ENCODE data around the gene HAND2. TPM values are rescaled to one million over a fixed set of nuclear protein-coding genes. Genes with fewer than 3 reads are reported as not detected.

Gene HAND2
- total and polyA plus RNA-seq, 4 experiments from 2014 or later: not detected

GRCh38 chr4:173545440-173545839 is 15.4 kb upstream of the HAND2 start:
- Mint-ChIP-seq H3K27ac (no peak overlapping the region), H3K9me3 (peaks cover 0 to 2% (median 0%) of the 10 kb centered on the region in 8 donors), H3K27me3 (peaks cover 35 to 40% of the 10 kb centered on the region in 2 donors), H3K4me1 (no peaks in the 10 kb centered on the region), H3K4me3 (no peak overlapping the region), H3K36me3 (no peaks in the 10 kb centered on the region)
- H3K9me3 ChIP-seq (ENCODE audit: control insufficient read depth in 1 of 2, low read length in 2 of 2): no peaks in the 10 kb centered on the region
- no peak for DNase-seq
- ChIA-PET POLR2A (ENCODE audit: partially characterized antibody) (no interaction called here), CTCF (ENCODE audit: partially characterized antibody) (no interaction called here)
- no peak overlapping the region for H3K27ac ChIP-seq (ENCODE audit: low read depth, low read length)
- H3K27me3 ChIP-seq (ENCODE audit: insufficient read depth, low read length): peaks cover 4% of the 10 kb centered on the region
- no peaks in the 10 kb centered on the region for H3K4me1 ChIP-seq (ENCODE audit: insufficient read depth, low read length)
- no peak overlapping the region for H3K4me3 ChIP-seq (ENCODE audit: low read length in 2 of 2)
- H3K36me3 ChIP-seq (ENCODE audit: insufficient read depth, low read length): no peaks in the 10 kb centered on the region
- intact Hi-C loops (cut with micrococcal nuclease): no loop called here

GRCh38 chr4:173543266-173543665 is 13.2 kb upstream of the HAND2 start:
- H3K27me3 Mint-ChIP-seq: peaks cover 47 to 57% of the 10 kb centered on the region in 2 donors
- peaks cover 9% of the 10 kb centered on the region for H3K4me1 ChIP-seq (ENCODE audit: insufficient read depth, low read length)
- intact Hi-C loops (cut with micrococcal nuclease): no loop called here
- no peak for DNase-seq
- H3K36me3 ChIP-seq (ENCODE audit: insufficient read depth, low read length): no peaks in the 10 kb centered on the region
- POLR2A ChIA-PET (ENCODE audit: partially characterized antibody): no interaction called here
- no peak overlapping the region for H3K4me3 ChIP-seq (ENCODE audit: low read length in 2 of 2)
- peaks cover 23% of the 10 kb centered on the region for H3K27me3 ChIP-seq (ENCODE audit: insufficient read depth, low read length)
- CTCF ChIA-PET (ENCODE audit: partially characterized antibody): no interaction called here
- no peaks in the 10 kb centered on the region for H3K36me3 Mint-ChIP-seq
- H3K4me3 Mint-ChIP-seq: no peak overlapping the region
- H3K9me3 ChIP-seq (ENCODE audit: control insufficient read depth in 1 of 2, low read length in 2 of 2): no peaks in the 10 kb centered on the region
- H3K4me1 Mint-ChIP-seq: peaks cover 5 to 14% (median 8%) of the 10 kb centered on the region in 4 donors
- H3K27ac Mint-ChIP-seq: no peak overlapping the region
- H3K27ac ChIP-seq (ENCODE audit: low read depth, low read length): no peak overlapping the region
- peaks cover 0 to 6% (median under 1%) of the 10 kb centered on the region in 8 donors for H3K9me3 Mint-ChIP-seq

- ChIA-PET POLR2A (ENCODE audit: partially characterized antibody) (no interaction called here), CTCF (ENCODE audit: partially characterized antibody) (no interaction called here)
- no peak overlapping the region for H3K4me3 Mint-ChIP-seq
- Histone ChIP-seq H3K4me3 (ENCODE audit: low read length in 2 of 2) (no peak overlapping the region), H3K27me3 (ENCODE audit: insufficient read depth, low read length) (peaks cover 54% of the 10 kb centered on the region), H3K36me3 (ENCODE audit: insufficient read depth, low read length) (no peaks in the 10 kb centered on the region), H3K27ac (ENCODE audit: low read depth, low read length) (no peak overlapping the region), H3K9me3 (ENCODE audit: control insufficient read depth in 1 of 2, low read length in 2 of 2) (no peaks in the 10 kb centered on the region), H3K4me1 (ENCODE audit: insufficient read depth, low read length) (peaks cover 17% of the 10 kb centered on the region)
- DNase-seq: no peak
- H3K27ac Mint-ChIP-seq: no peak overlapping the region
- peaks cover 5 to 21% (median 9%) of the 10 kb centered on the region in 4 donors for H3K4me1 Mint-ChIP-seq
- peaks cover 2 to 18% (median 7%) of the 10 kb centered on the region in 8 donors for H3K9me3 Mint-ChIP-seq
- peaks cover 63 to 64% of the 10 kb centered on the region in 2 donors for H3K27me3 Mint-ChIP-seq
- no peaks in the 10 kb centered on the region for H3K36me3 Mint-ChIP-seq
- intact Hi-C loops (cut with micrococcal nuclease): loop anchor here (10.0 kb wide), 1 partner anchor 675 kb away; no protein-coding TSS in a partner anchor
Measured at GRCh38 chr4:173539986-173540385, 10.0 kb upstream of the HAND2 start.

GRCh38 chr4:173538909-173539445 is 8.9 kb upstream of the HAND2 start:
- peaks cover 5 to 21% (median 9%) of the 10 kb centered on the region in 4 donors for H3K4me1 Mint-ChIP-seq
- DNase-seq: no peak
- H3K4me3 Mint-ChIP-seq: peak overlapping the region; percentile 68 to 88 (median 78)
- peaks cover 2 to 21% (median 8%) of the 10 kb centered on the region in 8 donors for H3K9me3 Mint-ChIP-seq
- intact Hi-C loops (cut with micrococcal nuclease): loop anchor here (10.0 kb wide), 1 partner anchor 676 kb away; no protein-coding TSS in a partner anchor
- Histone ChIP-seq H3K4me3 (ENCODE audit: low read length in 2 of 2) (peak overlapping the region in 1 of 2 donors; percentile 23), H3K4me1 (ENCODE audit: insufficient read depth, low read length) (peaks cover 17% of the 10 kb centered on the region), H3K27me3 (ENCODE audit: insufficient read depth, low read length) (peaks cover 63% of the 10 kb centered on the region), H3K9me3 (ENCODE audit: control insufficient read depth in 1 of 2, low read length in 2 of 2) (no peaks in the 10 kb centered on the region), H3K27ac (ENCODE audit: low read depth, low read length) (no peak overlapping the region), H3K36me3 (ENCODE audit: insufficient read depth, low read length) (no peaks in the 10 kb centered on the region)
- CTCF ChIA-PET (ENCODE audit: partially characterized antibody): no interaction called here
- H3K36me3 Mint-ChIP-seq: no peaks in the 10 kb centered on the region
- no peak overlapping the region for H3K27ac Mint-ChIP-seq
- POLR2A ChIA-PET (ENCODE audit: partially characterized antibody): interaction anchor here (1.1 kb wide), 1 partner anchor 9 kb away, joined by 4 read pairs; the partner anchor contains the start of gene HAND2
- H3K27me3 Mint-ChIP-seq: peaks cover 67 to 69% of the 10 kb centered on the region in 2 donors

GRCh38 chr4:173538148-173538908 is 8.3 kb upstream of the HAND2 start:
- peak in 2 of 5 donors; percentile 24 to 29 for DNase-seq
- intact Hi-C loops (cut with micrococcal nuclease): loop anchor here (10.0 kb wide), 1 partner anchor 676 kb away; no protein-coding TSS in a partner anchor
- Histone ChIP-seq H3K36me3 (ENCODE audit: insufficient read depth, low read length) (no peaks in the 10 kb centered on the region), H3K4me3 (ENCODE audit: low read length in 2 of 2) (peak overlapping the region in 1 of 2 donors; percentile 23), H3K4me1 (ENCODE audit: insufficient read depth, low read length) (peaks cover 17% of the 10 kb centered on the region), H3K27me3 (ENCODE audit: insufficient read depth, low read length) (peaks cover 68% of the 10 kb centered on the region), H3K27ac (ENCODE audit: low read depth, low read length) (no peak overlapping the region), H3K9me3 (ENCODE audit: control insufficient read depth in 1 of 2, low read length in 2 of 2) (no peaks in the 10 kb centered on the region)
- Mint-ChIP-seq H3K27me3 (peaks cover 68 to 71% of the 10 kb centered on the region in 2 donors), H3K4me3 (peak overlapping the region; percentile 68 to 88 (median 78)), H3K9me3 (peaks cover 2 to 21% (median 8%) of the 10 kb centered on the region in 8 donors), H3K4me1 (peaks cover 5 to 21% (median 9%) of the 10 kb centered on the region in 4 donors), H3K27ac (peak overlapping the region in 1 of 7 donors; percentile 25), H3K36me3 (no peaks in the 10 kb centered on the region)
- CTCF ChIA-PET (ENCODE audit: partially characterized antibody): no interaction called here
- POLR2A ChIA-PET (ENCODE audit: partially characterized antibody): interaction anchor here (1.1 kb wide), 1 partner anchor 9 kb away, joined by 4 read pairs; the partner anchor contains the start of gene HAND2

- CTCF ChIA-PET (ENCODE audit: partially characterized antibody): no interaction called here
- Mint-ChIP-seq H3K9me3 (peaks cover 4 to 21% (median 11%) of the 10 kb centered on the region in 8 donors), H3K4me1 (peaks cover 5 to 21% (median 9%) of the 10 kb centered on the region in 4 donors), H3K27ac (peak overlapping the region in 1 of 7 donors; percentile 47), H3K4me3 (peak overlapping the region in 4 of 8 donors; percentile 27 to 88 (median 56)), H3K27me3 (peaks cover 70 to 71% of the 10 kb centered on the region in 2 donors), H3K36me3 (no peaks in the 10 kb centered on the region)
- intact Hi-C loops (cut with micrococcal nuclease): loop anchor here (10.0 kb wide), 1 partner anchor 677 kb away; no protein-coding TSS in a partner anchor
- POLR2A ChIA-PET (ENCODE audit: partially characterized antibody): interaction anchor here (1.1 kb wide), 1 partner anchor 8 kb away, joined by 4 read pairs; the partner anchor contains the start of gene HAND2
- no peaks in the 10 kb centered on the region for H3K36me3 ChIP-seq (ENCODE audit: insufficient read depth, low read length)
- H3K9me3 ChIP-seq (ENCODE audit: control insufficient read depth in 1 of 2, low read length in 2 of 2): no peaks in the 10 kb centered on the region
- H3K27me3 ChIP-seq (ENCODE audit: insufficient read depth, low read length): peaks cover 72% of the 10 kb centered on the region
- H3K27ac ChIP-seq (ENCODE audit: low read depth, low read length): no peak overlapping the region
- peaks cover 17% of the 10 kb centered on the region for H3K4me1 ChIP-seq (ENCODE audit: insufficient read depth, low read length)
- H3K4me3 ChIP-seq (ENCODE audit: low read length in 2 of 2): peak overlapping the region in 1 of 2 donors; percentile 23
- no peak for DNase-seq
Measured at GRCh38 chr4:173537613-173538147, 7.7 kb upstream of the HAND2 start.

Data from CD4-positive, alpha-beta memory T cell (primary cell).